Stomach smooth muscle (tissue), 2 donors: ENCODE measurements around the gene SHC1.
A peak's percentile ranks its signal among the peaks of the same experiment; 100 is the strongest.
"Not testable (repeated sequence)": the region's sequence is repeated elsewhere in the genome, so short reads cannot be mapped to it uniquely, and the experiment has no call there.

Experiments
- H3K27ac ChIP-seq: one replicate; pipeline ENCODE4 v1.7.0; 2013; ENCODE audit warnings: mild to moderate bottlenecking, low read length, inconsistent platforms
- H3K27me3 ChIP-seq, 2 donors: one replicate each; pipeline ENCODE4 v1.7.0; 2013; ENCODE audit warnings: low read length in 2 of 2; ENCODE audit not compliant: insufficient read depth in 2 of 2, control insufficient read depth in 1 of 2
- H3K36me3 ChIP-seq, 2 donors: one replicate each; pipeline ENCODE4 v1.7.0; 2013; ENCODE audit warnings: low read length in 2 of 2; ENCODE audit not compliant: control insufficient read depth in 2 of 2, insufficient read depth in 2 of 2
- H3K4me1 ChIP-seq: one replicate; pipeline ENCODE4 v1.7.0; 2013; ENCODE audit warnings: low read length; ENCODE audit not compliant: control insufficient read depth, insufficient read depth
- H3K4me3 ChIP-seq, 2 donors: one replicate each; pipeline ENCODE4 v1.7.0; 2013; ENCODE audit warnings: low read length in 2 of 2
- H3K9ac ChIP-seq, 2 donors: one replicate each; pipeline ENCODE4 v1.7.0; 2013; ENCODE audit warnings: low read length in 2 of 2, mild to moderate bottlenecking in 1 of 2
- H3K9me3 ChIP-seq, 2 donors: one replicate each; pipeline ENCODE4 v1.7.0; 2013; ENCODE audit warnings: low read length in 2 of 2; ENCODE audit not compliant: control insufficient read depth in 2 of 2
- donor health status: healthy.
- donor health status: Pancreatic carcinoma.

The SHC1 gene

DNA sequence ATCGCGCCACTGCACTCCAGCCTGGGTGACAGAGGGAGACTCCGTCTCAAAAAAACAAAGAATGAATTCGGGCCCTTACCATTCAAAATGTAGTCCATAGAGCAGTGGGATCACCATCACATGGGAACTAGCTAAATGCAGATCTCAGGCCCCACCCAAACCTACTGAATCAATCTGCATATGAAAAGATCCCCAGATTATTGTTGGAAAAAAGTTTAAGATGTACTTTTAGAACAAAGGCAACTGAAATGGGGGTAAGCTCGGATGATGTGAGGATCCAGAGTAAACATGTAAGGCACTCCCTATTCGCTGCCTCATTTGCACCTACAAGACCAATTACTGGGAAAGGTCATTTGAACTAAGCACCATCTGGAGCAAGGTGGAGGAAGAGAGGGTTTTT lies 11.8 kb upstream of the SHC1 start:
- Histone ChIP-seq H3K4me1 (peaks cover 17% of the 10 kb centered on the region), H3K36me3 (peaks cover 5 to 7% of the 10 kb centered on the region in 2 donors), H3K9me3 (no peaks in the 10 kb centered on the region), H3K9ac (peak overlapping the region; percentile 44 to 55), H3K27me3 (no peaks in the 10 kb centered on the region), H3K4me3 (peak overlapping the region; percentile 83 to 94), H3K27ac (peak overlapping the region; percentile 1)

DNA sequence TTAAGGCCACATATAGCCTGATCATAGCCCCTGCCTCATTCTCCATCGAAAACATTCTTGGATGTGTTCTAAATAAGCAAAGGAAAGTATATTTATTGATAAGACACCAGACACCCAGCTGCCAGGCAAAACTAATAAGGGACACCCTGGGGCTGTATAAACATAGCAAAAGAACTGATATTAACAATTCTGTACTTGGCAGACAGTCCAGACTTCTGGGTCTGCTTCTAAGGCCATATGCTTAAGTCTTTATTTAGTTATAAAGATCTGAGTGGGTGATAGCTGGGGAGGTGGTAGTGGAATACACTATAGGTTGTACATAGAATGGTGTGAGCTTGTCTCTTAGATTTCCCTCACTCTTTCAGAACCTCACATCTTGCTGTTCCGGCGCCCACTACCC lies 7.8 kb upstream of the SHC1 start:
- Histone ChIP-seq H3K27me3 (no peaks in the 10 kb centered on the region), H3K9me3 (no peaks in the 10 kb centered on the region), H3K36me3 (peaks cover 4 to 7% of the 10 kb centered on the region in 2 donors), H3K27ac (no peak overlapping the region), H3K4me1 (peaks cover 20% of the 10 kb centered on the region), H3K9ac (no peak overlapping the region), H3K4me3 (no peak overlapping the region)

DNA sequence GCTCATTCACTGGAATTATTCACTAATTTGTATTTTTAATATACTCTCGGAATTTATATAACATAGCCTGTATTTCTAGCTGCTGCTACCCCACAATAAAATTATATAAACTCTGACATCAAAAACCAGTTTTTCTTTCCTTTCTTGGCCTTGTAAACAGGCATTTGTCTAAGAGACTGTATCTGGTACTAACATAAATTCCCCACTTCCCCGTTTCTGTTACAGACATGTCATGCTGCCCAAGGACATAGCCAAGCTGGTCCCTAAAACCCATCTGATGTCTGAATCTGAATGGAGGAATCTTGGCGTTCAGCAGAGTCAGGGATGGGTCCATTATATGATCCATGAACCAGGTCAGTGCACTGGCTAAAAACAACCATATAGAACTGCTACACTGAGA lies 7.2 kb upstream of the SHC1 start:
- H3K9me3 ChIP-seq, H3K36me3 ChIP-seq, H3K27ac ChIP-seq, H3K27me3 ChIP-seq, H3K4me3 ChIP-seq, H3K9ac ChIP-seq: not testable (repeated sequence)
- H3K4me1 ChIP-seq = peaks cover 24% of the 10 kb centered on the region

- H3K27ac ChIP-seq = peak overlapping the region; percentile 99
- H3K27me3 ChIP-seq = no peaks in the 10 kb centered on the region
- H3K4me3 ChIP-seq = peak overlapping the region; percentile 78 to 86
- peaks cover 4 to 7% of the 10 kb centered on the region in 2 donors for H3K36me3 ChIP-seq
- peaks cover 39% of the 10 kb centered on the region for H3K4me1 ChIP-seq
- H3K9me3 ChIP-seq = no peaks in the 10 kb centered on the region
- peak overlapping the region; percentile 70 to 86 for H3K9ac ChIP-seq
Observed at GRCh38 chr1:154975409-154976059, 5.0 kb upstream of the SHC1 start.

DNA sequence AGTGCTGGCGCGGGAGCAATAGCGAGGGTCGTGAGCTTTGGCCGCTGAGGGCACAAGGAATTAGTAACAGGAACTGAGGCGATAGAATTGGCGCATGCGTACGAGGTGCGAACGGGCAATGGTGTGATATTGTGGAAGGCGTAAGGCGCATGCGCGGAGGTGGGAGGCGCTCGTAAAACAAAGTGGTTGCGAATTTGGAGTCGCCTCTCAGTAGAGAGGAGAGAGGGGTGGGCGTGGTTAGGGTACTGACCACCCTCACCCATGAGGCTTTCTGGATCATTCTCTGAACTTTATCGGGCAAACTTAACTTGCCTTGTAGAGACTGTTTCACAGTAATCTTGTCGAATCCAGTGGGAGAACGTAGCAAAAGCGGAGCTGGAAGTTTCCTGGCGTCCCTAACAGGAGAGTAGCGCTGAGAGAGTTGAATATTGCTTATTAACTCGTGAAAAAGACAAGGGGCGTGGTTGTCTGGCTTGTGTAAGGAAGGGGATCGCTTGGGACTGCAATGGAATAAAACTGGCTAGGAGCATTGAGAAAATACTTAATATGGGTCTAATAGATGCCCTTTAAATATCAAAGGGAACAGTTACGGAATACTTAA lies 4.4 kb upstream of the SHC1 start:
- Histone ChIP-seq H3K36me3 (peaks cover 4 to 7% of the 10 kb centered on the region in 2 donors), H3K4me1 (peaks cover 45% of the 10 kb centered on the region), H3K9ac (peak overlapping the region; percentile 70 to 86), H3K27ac (peak overlapping the region; percentile 99), H3K27me3 (no peaks in the 10 kb centered on the region), H3K4me3 (peak overlapping the region; percentile 78 to 86), H3K9me3 (no peaks in the 10 kb centered on the region)

DNA sequence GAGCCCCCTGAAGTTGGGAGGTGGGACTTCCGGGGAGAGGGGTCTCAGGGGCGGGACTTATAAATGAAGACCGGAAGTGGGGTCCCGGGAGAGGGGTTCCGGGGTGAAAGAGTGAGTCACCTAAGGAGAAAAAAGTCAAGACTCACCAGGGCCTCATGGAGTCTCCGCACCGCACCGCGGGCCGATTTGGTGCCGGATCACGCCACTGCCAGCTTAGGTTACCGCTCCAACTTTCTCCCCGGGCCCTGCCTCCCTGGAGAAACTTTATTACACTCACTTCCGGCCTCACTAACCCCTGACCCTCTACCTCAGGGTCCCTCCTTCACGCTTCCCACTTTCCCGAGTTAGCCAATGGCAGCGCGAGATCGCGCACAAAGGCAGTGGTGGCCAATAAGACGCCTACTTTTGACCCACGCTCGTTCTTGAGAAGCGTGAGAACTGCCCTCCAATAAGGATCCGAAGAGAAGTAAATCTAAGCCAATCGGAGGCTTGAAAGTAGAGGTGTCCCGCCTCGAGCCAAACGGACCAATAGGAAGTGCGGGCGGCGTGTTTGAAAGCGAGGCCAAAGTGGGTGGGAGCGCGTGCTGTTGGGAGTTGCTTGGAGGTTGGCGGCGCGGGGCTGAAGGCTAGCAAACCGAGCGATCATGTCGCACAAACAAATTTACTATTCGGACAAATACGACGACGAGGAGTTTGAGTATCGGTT lies 3.7 kb upstream of the SHC1 start, which contains the start of gene CKS1B:
TSS of gene CKS1B (plus strand) at position 580 of the 706 bp plus-strand sequence. CDS start at position 645, 65 bp downstream.
- Histone ChIP-seq H3K4me1 (peaks cover 51% of the 10 kb centered on the region), H3K27me3 (no peaks in the 10 kb centered on the region), H3K27ac (peak within 1 kb of the TSS; percentile 99), H3K36me3 (peaks cover 0 to 7% of the 10 kb centered on the region in 2 donors), H3K9ac (peak within 1 kb of the TSS; percentile 92 to 99), H3K9me3 (no peaks in the 10 kb centered on the region), H3K4me3 (peak within 1 kb of the TSS; percentile 78 to 86)

DNA sequence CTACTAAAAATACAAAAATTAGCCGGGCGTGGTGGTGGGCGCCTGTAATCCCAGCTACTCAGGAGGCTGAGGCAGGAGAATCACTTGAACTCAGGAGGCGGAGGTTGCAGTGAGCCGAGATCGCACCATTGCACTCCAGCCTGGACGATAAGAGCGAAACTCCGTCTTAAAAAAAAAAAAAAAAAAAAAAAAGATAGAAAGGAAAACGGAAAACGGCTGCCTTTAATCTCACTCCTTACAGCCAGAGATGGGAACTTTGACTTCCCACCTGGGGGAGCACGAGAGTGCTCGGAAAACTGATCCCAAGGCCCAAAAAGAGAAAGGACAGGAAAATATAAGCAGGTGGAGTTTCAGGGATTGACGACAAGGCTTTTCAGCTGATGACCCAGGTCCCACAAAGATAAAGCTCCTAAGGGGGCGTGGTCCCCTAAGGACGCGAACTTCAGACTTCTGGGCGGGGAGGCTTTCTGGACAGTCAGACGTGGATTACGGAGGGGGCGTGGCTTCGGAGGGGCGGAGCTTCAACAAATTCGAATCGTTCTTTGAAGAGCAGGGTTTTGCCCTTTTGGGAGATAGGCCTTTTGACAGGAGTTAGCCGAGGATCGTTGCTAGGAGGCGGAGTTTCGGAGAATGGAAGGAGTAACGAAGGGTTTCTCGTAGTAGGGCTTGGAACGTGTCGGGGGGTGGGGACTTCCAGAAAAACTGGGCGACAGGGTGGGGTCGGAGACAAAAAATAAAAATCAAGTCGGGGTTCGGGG lies 3.0 kb upstream of the SHC1 start:
- peaks cover 57% of the 10 kb centered on the region for H3K4me1 ChIP-seq
- peak overlapping the region; percentile 99 for H3K27ac ChIP-seq
- H3K27me3 ChIP-seq = no peaks in the 10 kb centered on the region
- H3K9me3 ChIP-seq = no peaks in the 10 kb centered on the region
- peak overlapping the region; percentile 92 to 99 for H3K9ac ChIP-seq
- peaks cover 4 to 7% of the 10 kb centered on the region in 2 donors for H3K36me3 ChIP-seq
- peak overlapping the region; percentile 68 to 86 for H3K4me3 ChIP-seq

- Histone ChIP-seq H3K27me3 (no peaks in the 10 kb centered on the region), H3K27ac (peak overlapping the region; percentile 99), H3K9ac (peak overlapping the region; percentile 66 to 92), H3K4me3 (peak overlapping the region; percentile 47 to 86), H3K4me1 (peaks cover 57% of the 10 kb centered on the region), H3K9me3 (no peaks in the 10 kb centered on the region), H3K36me3 (peaks cover under 1 to 10% of the 10 kb centered on the region in 2 donors)
Observed at GRCh38 chr1:154972517-154973343, 2.2 kb upstream of the SHC1 start.

DNA sequence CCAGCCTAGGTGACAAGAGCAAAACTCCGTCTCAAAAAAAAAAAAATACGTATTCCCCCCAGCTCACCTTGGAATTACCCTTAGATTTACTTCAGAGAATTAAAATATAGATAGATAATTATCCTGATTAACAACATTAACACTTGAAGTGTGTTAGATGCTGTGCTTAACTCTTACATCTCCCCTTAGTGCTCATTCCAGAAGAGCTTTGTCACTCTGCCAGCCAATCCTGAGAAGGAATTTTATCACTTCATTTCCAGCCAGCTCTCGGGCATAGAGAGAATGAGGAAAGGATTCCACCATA lies 1.6 kb upstream of the SHC1 start:
- H3K4me3 ChIP-seq = peak overlapping the region in 1 of 2 donors; percentile 86
- peak overlapping the region; percentile 55 to 92 for H3K9ac ChIP-seq
- H3K36me3 ChIP-seq = peaks cover 6 to 16% of the 10 kb centered on the region in 2 donors
- H3K27ac ChIP-seq = peak overlapping the region; percentile 99
- H3K4me1 ChIP-seq = peaks cover 57% of the 10 kb centered on the region
- H3K27me3 ChIP-seq = no peaks in the 10 kb centered on the region
- no peaks in the 10 kb centered on the region for H3K9me3 ChIP-seq
